Neural cell (in vitro differentiated cells): ENCODE measurements around the gene ATP8B4. TPM values are rescaled to one million over a fixed set of nuclear protein-coding genes. Genes with fewer than 3 reads are reported as not detected.

ENCODE experiments used
- H2AFZ ChIP-seq: fragments of 200-600, 300-800 bp; sonication (generic), shearing (Covaris generic); 2 replicates; pipeline ENCODE4 v1.6.0; 2014; ENCODE audit warnings: low read depth, mild to moderate bottlenecking, antibody characterized with exemption, low read length, moderate library complexity
- H3F3A ChIP-seq: fragments of 200-600 bp; shearing (Covaris generic); 2 replicates; pipeline ENCODE4 v1.6.1; 2016; ENCODE audit warnings: mild to moderate bottlenecking, moderate library complexity, mixed read lengths, antibody characterized with exemption, low read length; ENCODE audit not compliant: insufficient read depth, poor library complexity, severe bottlenecking
- H3K27ac ChIP-seq: fragments of 200-600, 300-800 bp; sonication (generic), shearing (Covaris generic); 2 replicates; pipeline ENCODE4 v1.5.1; 2014; ENCODE audit warnings: mild to moderate bottlenecking, low read length, moderate library complexity
- H3K27me3 ChIP-seq: fragments of 300-800, 200-600 bp; sonication (generic), shearing (Covaris generic); 2 replicates; pipeline ENCODE4 v1.6.0; 2014; ENCODE audit warnings: mild to moderate bottlenecking, low read depth, low read length, moderate library complexity; ENCODE audit not compliant: insufficient read depth
- H3K36me3 ChIP-seq: fragments of 300-800, 200-600 bp; sonication (generic), shearing (Covaris generic); 2 replicates; pipeline ENCODE4 v1.5.1; 2014; ENCODE audit warnings: mild to moderate bottlenecking, antibody characterized with exemption, low read length, moderate library complexity; ENCODE audit not compliant: insufficient read depth
- H3K4me2 ChIP-seq: fragments of 300-800, 200-600 bp; sonication (generic), shearing (Covaris generic); 2 replicates; pipeline ENCODE4 v1.6.0; 2014; ENCODE audit warnings: mild to moderate bottlenecking, low read length
- H3K4me3 ChIP-seq: fragments of 300-800, 200-600 bp; sonication (generic), shearing (Covaris generic); 2 replicates; pipeline ENCODE4 v1.5.1; 2014; ENCODE audit warnings: mild to moderate bottlenecking, low read length, moderate library complexity
- H3K79me2 ChIP-seq: fragments of 200-600 bp; shearing (Covaris generic); replicated peaks from 2 replicates; pipeline ENCODE4 v1.6.0; 2014; ENCODE audit warnings: mild to moderate bottlenecking, low read length, moderate library complexity; ENCODE audit not compliant: insufficient read depth
- H3K9ac ChIP-seq: fragments of 300-800, 200-600 bp; sonication (generic), shearing (Covaris generic); 2 replicates; pipeline ENCODE4 v1.6.1; 2016; ENCODE audit warnings: mild to moderate bottlenecking, low read length, mixed read lengths
- H3K9me2 ChIP-seq: fragments of 200-600 bp; shearing (Covaris generic); 2 replicates; pipeline ENCODE4 v1.6.1; 2016; ENCODE audit warnings: mild to moderate bottlenecking, low read length, mixed read lengths; ENCODE audit not compliant: insufficient read depth
- H3K9me3 ChIP-seq: fragments of 200-600, 300-800 bp; sonication (generic), shearing (Covaris generic); 2 replicates; pipeline ENCODE4 v1.6.1; 2016; ENCODE audit warnings: mild to moderate bottlenecking, mixed run types, low read length, moderate library complexity, mixed read lengths
- H4K20me1 ChIP-seq: fragments of 200-600 bp; shearing (Covaris generic); 2 replicates; pipeline ENCODE4 v1.6.1; 2016; ENCODE audit warnings: mild to moderate bottlenecking, mixed run types; ENCODE audit not compliant: insufficient read depth
- CTCF ChIP-seq: fragments of 450-650 bp; IDR thresholded peaks from 2 replicates; pipeline ENCODE4 v1.5.1; 2014; ENCODE audit warnings: antibody characterized with exemption, mild to moderate bottlenecking, moderate library complexity; ENCODE audit not compliant: poor library complexity, severe bottlenecking
- EP300 ChIP-seq: fragments of 450-650 bp; conservative IDR thresholded peaks from 2 replicates; pipeline ENCODE4 v1.6.1; 2014; ENCODE audit warnings: antibody characterized with exemption, mild to moderate bottlenecking, moderate library complexity; ENCODE audit not compliant: poor library complexity, severe bottlenecking
- EZH2 ChIP-seq: fragments of 200-600, 300-800 bp; shearing (Covaris generic), sonication (generic); IDR thresholded peaks from 2 replicates; pipeline ENCODE4 v1.6.1; 2014; ENCODE audit warnings: antibody characterized with exemption, low read length, borderline replicate concordance, mild to moderate bottlenecking; ENCODE audit not compliant: insufficient read depth, poor library complexity, severe bottlenecking
- MXI1 ChIP-seq: fragments of 450-650 bp; conservative IDR thresholded peaks from 2 replicates; pipeline ENCODE4 v1.6.1; 2014; ENCODE audit warnings: antibody characterized with exemption, mild to moderate bottlenecking; ENCODE audit not compliant: poor library complexity, severe bottlenecking
- POLR2AphosphoS5 ChIP-seq: IDR thresholded peaks from 2 replicates; pipeline ENCODE4 v1.6.1; 2012
- RAD21 ChIP-seq: fragments of 450-650 bp; conservative IDR thresholded peaks from 2 replicates; pipeline ENCODE4 v1.6.1; 2014; ENCODE audit warnings: antibody characterized with exemption, mild to moderate bottlenecking, moderate library complexity
- REST ChIP-seq: IDR thresholded peaks from 2 replicates; pipeline ENCODE4 v1.6.1; 2012; ENCODE audit warnings: borderline replicate concordance
- SMC3 ChIP-seq: fragments of 450-650 bp; conservative IDR thresholded peaks from 2 replicates; pipeline ENCODE4 v1.6.1; 2014; ENCODE audit warnings: antibody characterized with exemption, mild to moderate bottlenecking, moderate library complexity; ENCODE audit not compliant: poor library complexity
- TAF1 ChIP-seq: IDR thresholded peaks from 2 replicates; pipeline ENCODE4 v1.6.1; 2012; ENCODE audit warnings: low read depth
- polyA plus RNA-seq: library from polyadenylated mRNA; depleted of rRNA; stranded (reverse); fragments of >200 nt; gene quantifications from 2 replicates; pipeline ENCODE4 v1.2.3, GENCODE V29; 2014

Gene ATP8B4
- polyA plus RNA-seq, 1 donor from 2014 or later = 2.9 TPM

- H3K9me3 ChIP-seq = no peaks in the 10 kb centered on the region
- no peak overlapping the region for H2AFZ ChIP-seq
These were observed 34.1 kb downstream of the ATP8B4 start for GRCh38 chr15:50084932-50085331.

GRCh38 chr15:50083424-50084025 is 35.5 kb downstream of the ATP8B4 start:
- Histone ChIP-seq H3K9ac (no peak overlapping the region), H3K4me3 (no peak overlapping the region), H3K9me3 (no peaks in the 10 kb centered on the region), H3K36me3 (no peaks in the 10 kb centered on the region), H3K27me3 (no peaks in the 10 kb centered on the region), H2AFZ (no peak overlapping the region), H3K27ac (no peak overlapping the region), H3K9me2 (no peaks in the 10 kb centered on the region), H3K79me2 (no peaks in the 10 kb centered on the region), H3K4me2 (no peak overlapping the region), H4K20me1 (no peaks in the 10 kb centered on the region), H3F3A (no peaks in the 10 kb centered on the region)
- TF ChIP-seq TAF1 (no peak), RAD21 (no peak), EZH2 (no peak), EP300 (no peak), SMC3 (no peak), MXI1 (no peak), POLR2AphosphoS5 (no peak), CTCF (no peak)

More at GRCh38 chr15:50084932-50085331, 34.1 kb downstream of the ATP8B4 start:
- Histone ChIP-seq H3K9me2 (no peaks in the 10 kb centered on the region), H4K20me1 (no peaks in the 10 kb centered on the region), H3K9ac (no peak overlapping the region), H3F3A (no peaks in the 10 kb centered on the region), H3K79me2 (no peaks in the 10 kb centered on the region), H3K36me3 (no peaks in the 10 kb centered on the region), H3K27ac (no peak overlapping the region), H3K27me3 (no peaks in the 10 kb centered on the region), H3K4me3 (no peak overlapping the region), H3K4me2 (no peak overlapping the region)
- TF ChIP-seq MXI1 (no peak), EP300 (no peak), CTCF (no peak), RAD21 (no peak), REST (no peak)
